GM15510 (cell line): ENCODE data around the gene FOXD3.

Experiments
- POLR2A ChIP-seq: IDR thresholded peaks from 3 replicates; pipeline ENCODE4 v1.6.1; 2011; ENCODE audit warnings: borderline replicate concordance; ENCODE audit not compliant: insufficient read length; ENCODE audit errors: extremely low read depth

The FOXD3 gene

DNA sequence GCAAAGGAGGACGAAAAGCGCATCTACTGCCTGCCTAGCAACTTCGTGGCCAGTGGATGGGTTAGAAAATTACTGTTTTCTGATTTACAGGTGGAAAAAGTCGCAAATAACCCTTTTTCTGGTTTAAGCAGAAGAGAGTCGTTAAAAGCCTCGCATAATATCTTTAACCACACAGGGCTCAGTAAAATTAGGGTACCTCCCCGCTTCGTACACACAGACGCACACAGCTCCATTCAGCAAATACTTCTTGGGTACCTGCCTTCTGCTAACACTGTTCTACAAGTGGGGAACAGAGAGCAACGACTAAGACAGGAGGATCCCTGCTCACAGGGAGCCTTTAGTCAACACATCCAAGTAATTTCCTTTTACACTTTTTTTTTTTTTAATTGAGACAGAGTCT lies 45.8 kb downstream of the FOXD3 start:
- TF ChIP-seq POLR2A, result no peak
